Mucosa of descending colon (tissue), 3 donors: ENCODE measurements around the gene COL8A2. TPM values are rescaled to one million over a fixed set of nuclear protein-coding genes. Genes with fewer than 3 reads are reported as not detected.

Source experiments
- ATAC-seq: fragments of 200-7000 bp; cut with Tn5 transposase; one replicate; pipeline ENCODE4 v1.9.1; 2020; ENCODE audit warnings: mild to moderate bottlenecking, moderate library complexity
- DNase-seq, 3 donors: peaks; one replicate each; pipeline ENCODE4 v3.0.0-alpha.2; 2020
- H3K36me3 ChIP-seq: fragments of 200-600 bp; one replicate; pipeline ENCODE4 v1.8.0; 2021; ENCODE audit warnings: low read depth, mild to moderate bottlenecking
- H3K4me1 ChIP-seq: fragments of 200-600 bp; one replicate; pipeline ENCODE4 v1.8.0; 2021; ENCODE audit warnings: low read depth, mild to moderate bottlenecking
- H3K4me3 ChIP-seq: fragments of 200-600 bp; one replicate; pipeline ENCODE4 v1.8.0; 2021; ENCODE audit warnings: mild to moderate bottlenecking
- H3K9me3 ChIP-seq: fragments of 200-600 bp; one replicate; pipeline ENCODE4 v1.8.0; 2021; ENCODE audit warnings: mild to moderate bottlenecking
- intact Hi-C, 2 donors: fragments of 100-400 bp; cut with DNase I in 1 of 2; cut with micrococcal nuclease in 1 of 2; formaldehyde crosslinking; loops; one replicate each; pipeline versions ENCODE4 v1.11.0 to v1.11.1; 2022; cut with DNase I, micrococcal nuclease
- total RNA-seq, 3 donors: library from RNA; stranded (reverse); fragmentation: NEBNext Ultra II Directional in 2 of 3; extraction: Animal tissue kit (Norgen Biotek cat#: 25700) in 2 of 3; gene quantifications; one replicate each; pipeline versions ENCODE4 v1.2.1 to v1.2.4, GENCODE V29; 2021 to 2023
- TF ChIP-seq, protein P1 (sequence below): fragments of 200-600 bp; IDR thresholded peaks from one replicate; pipeline ENCODE4 v1.8.0; 2022; ENCODE audit warnings: antibody characterized with exemption, mild to moderate bottlenecking
- donor health status: DM: no; HTN: no; CAD: no; lungs with moderate emphysema.
- donor health status: DM: no; HTN: no; CAD: no.
- donor health status: DM: no; HTN: yes; CAD: no.

Gene COL8A2
- total RNA-seq, 3 donors from 2014 or later = 0.58 to 4.5 (median 1.5) TPM

DNA sequence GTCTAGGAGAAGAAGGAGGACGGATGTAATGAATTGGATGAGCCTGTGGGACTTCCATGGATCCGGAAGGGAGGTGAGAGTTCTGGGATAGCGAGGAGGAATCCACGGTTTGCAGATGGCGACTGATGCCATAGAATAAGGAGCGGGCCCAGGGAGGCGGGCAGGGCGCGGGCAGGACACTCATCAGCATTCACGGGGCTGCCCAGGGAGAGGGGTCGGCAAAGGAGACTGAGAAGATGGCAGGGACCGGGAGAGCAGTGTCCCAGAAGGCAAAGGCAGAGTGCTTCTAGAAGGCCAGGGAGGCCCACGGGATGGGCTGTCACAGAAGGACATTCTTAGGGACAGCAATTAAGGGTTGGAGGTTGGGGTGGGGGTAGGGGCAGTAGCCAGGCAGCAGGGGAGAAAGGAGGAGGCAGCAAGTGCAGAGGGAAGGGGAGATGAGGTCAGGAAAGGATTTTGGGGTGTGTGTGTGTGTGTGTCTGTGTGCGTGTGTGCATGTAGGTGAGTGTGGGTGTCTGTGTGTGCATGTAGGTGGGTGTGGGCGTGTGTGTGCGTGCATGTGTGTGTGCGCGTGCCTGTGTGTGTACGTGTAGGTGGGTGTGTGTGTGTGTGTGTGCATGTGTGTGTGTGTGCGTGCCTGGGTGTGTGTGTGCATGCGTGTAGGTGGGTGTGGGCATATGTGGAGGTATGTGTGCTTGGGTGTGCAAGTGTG is 1.1 kb upstream of the COL8A2 start:
- DNase-seq (no peak), ATAC-seq (no peak)
- H3K36me3 ChIP-seq = no peaks in the 10 kb centered on the region
- H3K9me3 ChIP-seq = no peaks in the 10 kb centered on the region
- peaks cover 8% of the 10 kb centered on the region for H3K4me1 ChIP-seq
- H3K4me3 ChIP-seq = no peak overlapping the region
- TF ChIP-seq, protein P1, sequence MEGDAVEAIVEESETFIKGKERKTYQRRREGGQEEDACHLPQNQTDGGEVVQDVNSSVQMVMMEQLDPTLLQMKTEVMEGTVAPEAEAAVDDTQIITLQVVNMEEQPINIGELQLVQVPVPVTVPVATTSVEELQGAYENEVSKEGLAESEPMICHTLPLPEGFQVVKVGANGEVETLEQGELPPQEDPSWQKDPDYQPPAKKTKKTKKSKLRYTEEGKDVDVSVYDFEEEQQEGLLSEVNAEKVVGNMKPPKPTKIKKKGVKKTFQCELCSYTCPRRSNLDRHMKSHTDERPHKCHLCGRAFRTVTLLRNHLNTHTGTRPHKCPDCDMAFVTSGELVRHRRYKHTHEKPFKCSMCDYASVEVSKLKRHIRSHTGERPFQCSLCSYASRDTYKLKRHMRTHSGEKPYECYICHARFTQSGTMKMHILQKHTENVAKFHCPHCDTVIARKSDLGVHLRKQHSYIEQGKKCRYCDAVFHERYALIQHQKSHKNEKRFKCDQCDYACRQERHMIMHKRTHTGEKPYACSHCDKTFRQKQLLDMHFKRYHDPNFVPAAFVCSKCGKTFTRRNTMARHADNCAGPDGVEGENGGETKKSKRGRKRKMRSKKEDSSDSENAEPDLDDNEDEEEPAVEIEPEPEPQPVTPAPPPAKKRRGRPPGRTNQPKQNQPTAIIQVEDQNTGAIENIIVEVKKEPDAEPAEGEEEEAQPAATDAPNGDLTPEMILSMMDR = no peak
- intact Hi-C loops = no loop called here

DNA sequence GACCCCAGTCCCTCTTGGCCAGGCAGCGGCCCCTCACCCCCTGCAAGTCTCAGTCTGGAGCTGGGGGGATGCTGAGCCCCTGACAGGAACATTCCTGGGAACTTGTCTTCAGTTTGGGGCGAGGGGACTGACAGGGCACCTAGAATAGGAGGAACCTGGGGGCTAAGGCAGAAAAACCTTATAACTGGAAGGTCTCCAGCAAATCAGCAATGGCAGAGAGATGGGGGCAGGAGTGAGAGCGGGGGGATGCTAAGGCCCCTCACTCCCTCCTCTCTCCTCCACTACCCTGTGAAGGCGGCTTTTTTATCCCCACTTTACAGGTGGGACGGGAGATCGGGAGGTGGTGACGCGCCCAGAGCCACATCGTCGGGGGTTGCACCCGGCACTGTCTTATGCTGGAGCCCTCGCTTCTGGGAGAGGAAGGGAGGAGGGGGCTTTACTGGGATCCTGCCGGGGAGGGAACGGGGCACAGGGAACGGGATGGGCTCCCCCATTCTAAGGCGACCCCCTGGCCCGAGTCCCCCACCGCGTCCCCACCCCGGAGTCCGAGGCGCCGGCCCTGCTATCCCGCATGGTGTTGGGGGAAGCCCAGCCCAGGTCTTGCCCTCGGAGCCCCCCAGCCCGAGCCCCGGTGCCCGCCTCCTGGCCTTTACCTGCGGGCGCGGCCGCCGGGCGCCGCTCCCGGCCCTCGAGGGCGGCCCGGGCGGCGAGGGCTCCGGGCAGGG is 456 bp downstream of the COL8A2 start:
- TF ChIP-seq, protein P1 = no peak
- Histone ChIP-seq H3K36me3 (no peaks in the 10 kb centered on the region), H3K4me3 (no peak overlapping the region), H3K9me3 (no peaks in the 10 kb centered on the region), H3K4me1 (peaks cover 8% of the 10 kb centered on the region)
- no peak for DNase-seq
- intact Hi-C loops = no loop called here
- no peak for ATAC-seq

DNA sequence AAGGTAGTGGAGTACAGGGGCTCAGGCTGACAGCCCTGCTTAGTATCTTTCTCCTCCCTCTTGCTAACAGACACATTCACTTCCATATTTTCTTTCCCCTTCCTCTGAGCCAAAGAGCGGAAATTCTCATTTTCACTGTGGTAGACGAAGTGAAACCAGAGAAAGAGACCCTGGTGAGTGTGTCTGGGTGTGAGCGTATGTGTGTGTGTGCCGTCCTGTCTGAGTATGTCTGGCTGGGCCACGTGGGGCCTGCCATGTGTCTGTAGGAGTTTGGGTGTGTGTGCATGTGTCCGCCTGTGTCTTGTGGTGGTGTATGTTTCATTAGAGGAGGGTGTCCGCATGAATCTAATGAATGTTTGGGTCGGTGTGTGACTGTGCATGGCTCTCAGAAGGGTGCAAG is 1.7 kb downstream of the COL8A2 start:
- peaks cover 8% of the 10 kb centered on the region for H3K4me1 ChIP-seq
- TF ChIP-seq, protein P1 = no peak
- H3K9me3 ChIP-seq = no peaks in the 10 kb centered on the region
- intact Hi-C loops = no loop called here
- H3K36me3 ChIP-seq = no peaks in the 10 kb centered on the region
- ATAC-seq (peak; percentile 52), DNase-seq (peak in 1 of 3 donors; percentile 37)
- H3K4me3 ChIP-seq = no peak overlapping the region

DNA sequence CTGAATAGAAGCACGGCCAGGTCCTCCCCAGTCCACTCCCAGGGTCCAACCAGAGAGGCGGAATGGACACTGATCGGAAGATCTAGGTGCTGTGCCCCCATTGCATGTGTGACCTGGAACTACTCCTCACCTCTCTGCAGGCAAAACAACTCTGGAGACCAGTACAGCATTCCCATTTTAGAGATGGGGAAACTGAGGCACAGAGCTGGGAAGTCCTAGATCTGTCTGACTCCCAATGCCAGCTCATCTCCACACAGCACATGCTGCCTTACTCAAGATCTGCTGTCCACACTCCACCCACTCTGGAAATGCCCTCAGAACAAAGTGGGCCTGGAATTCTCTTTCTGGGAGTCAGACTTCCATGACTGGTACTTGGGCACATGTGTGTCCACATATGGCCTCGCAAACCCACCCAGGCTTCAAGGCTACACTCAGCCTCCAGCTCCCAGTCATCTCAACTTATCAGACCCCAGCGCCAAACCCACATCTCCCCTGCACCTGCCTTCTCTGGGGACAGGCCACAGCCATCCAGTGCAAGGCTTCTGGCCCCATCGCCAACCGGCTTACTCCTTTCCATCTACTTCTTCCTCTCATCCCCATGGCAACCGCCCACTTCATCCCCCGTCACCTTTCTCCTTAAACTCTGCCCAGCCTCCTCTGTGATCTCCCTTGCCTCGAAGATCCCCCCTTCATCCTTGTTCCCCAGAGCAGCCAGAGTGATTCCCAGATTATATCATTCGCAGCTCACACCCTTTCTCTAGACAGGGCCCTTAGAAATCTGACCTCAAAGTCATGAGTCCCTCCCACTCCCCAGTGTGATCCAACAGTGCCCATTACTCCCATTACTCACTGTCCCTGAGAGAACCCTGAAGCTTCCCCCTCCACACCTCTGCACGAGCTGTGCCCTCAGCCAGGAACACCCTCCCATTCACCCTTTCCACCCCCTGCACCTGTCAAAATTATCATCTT is 2.7 kb downstream of the COL8A2 start:
- no peak for ATAC-seq
- TF ChIP-seq, protein P1 = no peak

DNA sequence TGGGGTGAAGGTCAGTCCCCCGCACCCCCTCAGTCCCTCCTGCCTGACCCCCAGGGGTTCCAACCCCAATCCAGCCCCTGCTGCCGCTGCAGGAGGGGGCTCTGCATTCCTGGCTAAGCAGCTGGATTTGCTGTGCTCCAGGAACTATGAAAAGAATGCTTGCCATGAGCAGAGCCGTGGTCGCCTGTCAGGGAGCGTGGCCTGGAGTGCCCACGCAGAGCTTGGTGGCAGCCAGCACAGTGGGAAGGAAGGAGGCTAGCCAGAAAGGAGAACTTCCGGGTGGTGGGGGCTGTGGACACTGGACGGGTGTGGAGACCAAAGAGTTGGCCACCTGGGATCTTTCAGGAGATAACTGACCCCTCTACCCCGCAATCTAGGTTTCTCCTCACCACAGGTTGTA is 5.6 kb downstream of the COL8A2 start:
- Histone ChIP-seq H3K9me3 (no peaks in the 10 kb centered on the region), H3K4me1 (peaks cover 3% of the 10 kb centered on the region), H3K36me3 (no peaks in the 10 kb centered on the region), H3K4me3 (no peak overlapping the region)
- intact Hi-C loops = no loop called here
- no peak for ATAC-seq
- no peak for DNase-seq
- TF ChIP-seq, protein P1 = no peak

More for the DNA sequence above, 2.7 kb downstream of the COL8A2 start:
- H3K4me1 ChIP-seq = peaks cover 8% of the 10 kb centered on the region
- H3K36me3 ChIP-seq = no peaks in the 10 kb centered on the region
- DNase-seq = no peak
- no peaks in the 10 kb centered on the region for H3K9me3 ChIP-seq
- intact Hi-C loops = no loop called here
- H3K4me3 ChIP-seq = no peak overlapping the region
